ENCODE results near the gene CMA1.
A peak's percentile ranks its signal among the peaks of the same experiment; 100 is the strongest.
"Not testable (repeated sequence)": the region's sequence is repeated elsewhere in the genome, so short reads cannot be mapped to it uniquely, and the experiment has no call there.

Gene CMA1

GRCh38 chr14:24508155-24508840 lies at the start of gene CMA1:
CMA1 (minus strand) TSS chr14:24508265; CDS start chr14:24508235, 30 bp downstream.
- no peak for DNase-seq

- DNase-seq, result no peak
These were observed 48.7 kb upstream of the CMA1 start for GRCh38 chr14:24556756-24557155.

GRCh38 chr14:24549064-24549463 lies 41.0 kb upstream of the CMA1 start:
- not testable (repeated sequence) for DNase-seq

- DNase-seq, result no peak
These were observed 34.4 kb upstream of the CMA1 start for GRCh38 chr14:24542346-24542936.

GRCh38 chr14:24535737-24536136 lies 27.7 kb upstream of the CMA1 start:
- DNase-seq, result no peak

- no peak for DNase-seq
These were observed 26.2 kb upstream of the CMA1 start for GRCh38 chr14:24534286-24534685.

- DNase-seq, result peak; percentile 4
These were observed 18.0 kb upstream of the CMA1 start for GRCh38 chr14:24525877-24526620.

GRCh38 chr14:24518851-24519250 lies 10.8 kb upstream of the CMA1 start:
- DNase-seq, result no peak

- no peak for DNase-seq
These were observed 6.1 kb upstream of the CMA1 start for GRCh38 chr14:24514209-24514608.

- DNase-seq, result no peak
These were observed 4.9 kb upstream of the CMA1 start for GRCh38 chr14:24513009-24513408.

- no peak for DNase-seq
These were observed 1.6 kb downstream of the CMA1 start for GRCh38 chr14:24506443-24506842.

- DNase-seq, result no peak
These were observed 3.6 kb downstream of the CMA1 start for GRCh38 chr14:24504425-24504950.

- not testable (repeated sequence) for DNase-seq
These were observed 16.3 kb downstream of the CMA1 start for GRCh38 chr14:24491586-24492408.

GRCh38 chr14:24483604-24484252 lies 24.3 kb downstream of the CMA1 start:
- DNase-seq, result no peak

- not testable (repeated sequence) for DNase-seq
These were observed 25.3 kb downstream of the CMA1 start for GRCh38 chr14:24482699-24483303.

GRCh38 chr14:24481622-24482324 lies 26.3 kb downstream of the CMA1 start:
- peak; percentile 19 for DNase-seq

- not testable (repeated sequence) for DNase-seq
These were observed 28.1 kb downstream of the CMA1 start for GRCh38 chr14:24479999-24480398.

- no peak for DNase-seq
These were observed 32.8 kb downstream of the CMA1 start for GRCh38 chr14:24475261-24475660.

- DNase-seq, result no peak
These were observed 34.9 kb downstream of the CMA1 start for GRCh38 chr14:24473211-24473610.

- not testable (repeated sequence) for DNase-seq
These were observed 37.6 kb downstream of the CMA1 start for GRCh38 chr14:24470450-24470849.

GRCh38 chr14:24465805-24466204 lies 42.3 kb downstream of the CMA1 start:
- no peak for DNase-seq
